ENCODE results near the gene ZBTB20.

- TF ChIP-seq CTCF (IDR thresholded peaks at IDR 0.05; ENCODE audit: low read depth, low read length, poor library complexity, severe bottlenecking), result no peak
- no peak for TF ChIP-seq EZH2phosphoT487 (IDR thresholded peaks at IDR 0.05; ENCODE audit: borderline replicate concordance, low read length)
Observed at GRCh38 chr3:114900908-114901307, 246.2 kb downstream of the ZBTB20 start.
